ENCODE data around the gene ODF2L. TPM values are rescaled to one million over a fixed set of nuclear protein-coding genes. Genes with fewer than 3 reads are reported as not detected.
"Not testable (repeated sequence)": the region's sequence is repeated elsewhere in the genome, so short reads cannot be mapped to it uniquely, and the experiment has no call there.

Gene ODF2L
- total and polyA plus RNA-seq, 7 donors: 2.9 to 6.1 (median 4.3) TPM

DNA sequence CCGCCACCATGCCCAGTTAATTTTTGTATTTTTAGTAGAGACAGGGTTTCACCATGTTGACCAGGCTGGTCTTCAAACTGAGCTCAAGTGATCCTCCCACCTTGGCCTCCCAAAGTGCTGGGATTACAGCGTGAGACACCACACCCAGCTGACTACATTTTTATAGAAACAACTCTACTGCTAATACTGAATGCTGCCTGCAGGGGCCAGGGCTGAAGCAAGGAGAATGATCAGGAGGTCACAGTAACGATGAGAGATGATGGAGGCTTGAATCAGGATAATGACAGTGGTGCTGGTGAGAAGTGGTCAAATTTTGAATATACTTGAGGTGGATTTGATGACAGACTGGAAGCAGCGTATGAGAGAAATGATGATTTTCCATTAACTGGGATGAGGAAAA is 33.3 kb downstream of the ODF2L start:
- DNase-seq (no peak), ATAC-seq (no peak)
- no peaks in the 10 kb centered on the region for H3K4me1 ChIP-seq
- H3K9me3 ChIP-seq: no peaks in the 10 kb centered on the region
- intact Hi-C loops (cut with DNase I): no loop called here
- no peak overlapping the region for H3K27ac ChIP-seq
- 94 to 99% (median 96%) methylated on average over 4 of the region's 4 CpGs for WGBS, 3 donors
- H3K36me3 ChIP-seq (ENCODE audit: insufficient read depth in 1 of 2, low read depth in 1 of 2): peaks cover 0 to 10% of the 10 kb centered on the region in 2 donors
- no peaks in the 10 kb centered on the region for H3K27me3 ChIP-seq (ENCODE audit: insufficient read depth in 3 of 3, low read length in 2 of 3)
- TF ChIP-seq, protein P1, sequence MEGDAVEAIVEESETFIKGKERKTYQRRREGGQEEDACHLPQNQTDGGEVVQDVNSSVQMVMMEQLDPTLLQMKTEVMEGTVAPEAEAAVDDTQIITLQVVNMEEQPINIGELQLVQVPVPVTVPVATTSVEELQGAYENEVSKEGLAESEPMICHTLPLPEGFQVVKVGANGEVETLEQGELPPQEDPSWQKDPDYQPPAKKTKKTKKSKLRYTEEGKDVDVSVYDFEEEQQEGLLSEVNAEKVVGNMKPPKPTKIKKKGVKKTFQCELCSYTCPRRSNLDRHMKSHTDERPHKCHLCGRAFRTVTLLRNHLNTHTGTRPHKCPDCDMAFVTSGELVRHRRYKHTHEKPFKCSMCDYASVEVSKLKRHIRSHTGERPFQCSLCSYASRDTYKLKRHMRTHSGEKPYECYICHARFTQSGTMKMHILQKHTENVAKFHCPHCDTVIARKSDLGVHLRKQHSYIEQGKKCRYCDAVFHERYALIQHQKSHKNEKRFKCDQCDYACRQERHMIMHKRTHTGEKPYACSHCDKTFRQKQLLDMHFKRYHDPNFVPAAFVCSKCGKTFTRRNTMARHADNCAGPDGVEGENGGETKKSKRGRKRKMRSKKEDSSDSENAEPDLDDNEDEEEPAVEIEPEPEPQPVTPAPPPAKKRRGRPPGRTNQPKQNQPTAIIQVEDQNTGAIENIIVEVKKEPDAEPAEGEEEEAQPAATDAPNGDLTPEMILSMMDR (IDR thresholded peaks at IDR 0.05): no peak
- no peak overlapping the region for H3K4me3 ChIP-seq

DNA sequence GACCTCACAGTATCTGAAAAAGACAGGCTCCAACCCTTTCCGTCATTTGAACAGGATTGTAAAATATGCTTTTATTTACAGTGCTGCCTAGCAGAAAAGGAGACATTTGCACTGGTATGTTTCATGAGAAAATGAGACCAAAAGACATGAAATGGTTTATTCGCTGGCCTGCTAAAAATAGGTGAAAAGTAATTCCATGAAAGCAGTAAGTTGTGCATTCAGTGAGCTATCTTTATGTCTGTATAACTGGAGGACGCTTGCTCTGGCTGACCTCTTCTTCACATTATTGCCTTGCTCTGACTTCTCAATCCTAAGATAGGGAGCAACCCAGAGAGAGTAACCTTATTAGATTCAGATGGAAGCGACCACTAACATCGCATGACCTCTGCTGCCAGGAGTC is 38.3 kb downstream of the ODF2L start:
- no peaks in the 10 kb centered on the region for H3K27me3 ChIP-seq (ENCODE audit: insufficient read depth in 3 of 3, low read length in 2 of 3)
- H3K9me3 ChIP-seq: no peaks in the 10 kb centered on the region
- TF ChIP-seq, protein P1 (IDR thresholded peaks at IDR 0.05): no peak
- WGBS, 3 donors: 86 to 91% (median 90%) methylated on average over 5 of the region's 5 CpGs
- DNase-seq (no peak), ATAC-seq (no peak)
- intact Hi-C loops (cut with DNase I): loop anchor here in 1 of 2 donors (10.0 kb wide), 1 partner anchor 203 kb away; the partner anchor contains the start of gene COL24A1
- no peaks in the 10 kb centered on the region for H3K4me1 ChIP-seq
- H3K27ac ChIP-seq: no peak overlapping the region
- peaks cover 6 to 37% of the 10 kb centered on the region in 2 donors for H3K36me3 ChIP-seq (ENCODE audit: insufficient read depth in 1 of 2, low read depth in 1 of 2)
- H3K4me3 ChIP-seq: no peak overlapping the region

DNA sequence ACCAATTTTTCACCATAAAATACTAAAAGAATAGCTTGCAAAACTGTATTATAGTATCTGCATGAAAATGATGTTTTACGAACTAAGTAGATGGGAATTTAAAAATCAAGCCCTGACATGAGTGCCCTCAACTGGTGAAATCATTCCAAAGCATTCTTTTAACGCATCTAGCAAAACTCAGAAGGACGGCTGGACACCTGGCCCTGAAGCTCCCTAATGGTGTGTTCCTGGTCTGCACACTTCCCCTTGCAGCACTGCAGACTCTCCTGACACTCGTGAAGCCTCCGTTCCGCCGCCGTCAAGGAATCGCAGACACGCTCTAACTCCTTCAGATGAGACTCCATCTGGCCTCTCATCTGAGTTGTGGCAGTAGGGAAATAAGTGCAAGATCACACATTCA is 39.9 kb downstream of the ODF2L start:
- Histone ChIP-seq H3K27ac (no peak overlapping the region), H3K27me3 (ENCODE audit: insufficient read depth in 3 of 3, low read length in 2 of 3) (no peaks in the 10 kb centered on the region), H3K9me3 (no peaks in the 10 kb centered on the region), H3K4me1 (no peaks in the 10 kb centered on the region), H3K36me3 (ENCODE audit: insufficient read depth in 1 of 2, low read depth in 1 of 2) (peaks cover 6 to 37% of the 10 kb centered on the region in 2 donors), H3K4me3 (no peak overlapping the region)
- DNase-seq (no peak), ATAC-seq (no peak)
- TF ChIP-seq, protein P1 (IDR thresholded peaks at IDR 0.05): peak; percentile 33
- 73 to 79% (median 73%) methylated on average over 10 of the region's 10 CpGs for WGBS, 3 donors
- intact Hi-C loops (cut with DNase I): loop anchor here in 1 of 2 donors (10.0 kb wide), 1 partner anchor 201 kb away; the partner anchor contains the start of gene COL24A1

DNA sequence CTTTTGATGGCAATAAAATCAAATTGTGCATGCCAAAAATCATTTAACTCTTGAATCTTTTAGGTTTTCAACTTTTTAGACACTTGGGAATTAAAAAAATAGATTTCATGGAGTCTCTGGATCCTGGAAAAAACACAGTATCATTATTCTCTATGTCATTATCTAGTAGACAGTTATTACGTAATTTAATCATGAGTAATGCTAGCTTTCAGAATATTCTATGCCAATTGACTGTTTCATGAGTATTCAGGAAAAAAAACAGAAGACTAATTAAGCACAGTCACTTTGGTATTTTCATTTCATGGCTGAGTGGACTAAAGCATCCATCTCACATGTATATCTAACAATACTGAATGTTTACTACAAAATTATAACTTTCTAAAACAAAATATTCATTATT is 44.0 kb downstream of the ODF2L start:
- DNase-seq (no peak), ATAC-seq (no peak)
- Histone ChIP-seq H3K9me3 (no peaks in the 10 kb centered on the region), H3K27me3 (ENCODE audit: insufficient read depth in 3 of 3, low read length in 2 of 3) (no peaks in the 10 kb centered on the region), H3K4me1 (no peaks in the 10 kb centered on the region), H3K36me3 (ENCODE audit: insufficient read depth in 1 of 2, low read depth in 1 of 2) (peaks cover 6 to 23% of the 10 kb centered on the region in 2 donors), H3K4me3 (no peak overlapping the region), H3K27ac (no peak overlapping the region)
- intact Hi-C loops (cut with DNase I): loop anchor here in 1 of 2 donors (10.0 kb wide), 1 partner anchor 197 kb away; the partner anchor contains the start of gene COL24A1
- 86 to 94% (median 90%) methylated on average over 1 of the region's 1 CpG for WGBS, 3 donors
- TF ChIP-seq, protein P1 (IDR thresholded peaks at IDR 0.05): no peak

DNA sequence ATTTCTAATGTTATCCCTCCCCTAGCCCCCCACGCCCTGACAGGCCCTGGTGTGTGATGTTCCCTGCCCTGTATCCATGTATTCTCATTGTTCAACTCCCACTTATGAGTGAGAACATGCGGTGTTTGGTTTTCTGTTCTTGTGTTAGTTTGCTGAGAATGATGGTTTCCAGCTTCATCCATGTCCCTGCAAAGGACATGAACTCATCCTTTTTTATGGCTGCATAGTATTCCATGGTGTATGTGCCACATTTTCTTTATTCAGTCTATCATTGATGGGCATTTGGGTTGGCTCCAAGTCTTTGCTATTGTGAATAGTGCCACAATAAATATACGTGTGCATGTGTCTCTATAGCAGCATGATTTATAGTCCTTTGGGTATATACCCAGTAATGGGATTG is 45.9 kb downstream of the ODF2L start:
- not testable (repeated sequence) for H3K27me3 ChIP-seq (ENCODE audit: insufficient read depth in 3 of 3, low read length in 2 of 3); H3K27ac ChIP-seq; DNase-seq; H3K4me1 ChIP-seq; H3K4me3 ChIP-seq; H3K9me3 ChIP-seq; ATAC-seq
- 91 to 95% (median 94%) methylated on average over 3 of the region's 3 CpGs for WGBS, 3 donors
- intact Hi-C loops (cut with DNase I): loop anchor here in 1 of 2 donors (10.0 kb wide), 1 partner anchor 195 kb away; the partner anchor contains the start of gene COL24A1
- H3K36me3 ChIP-seq (ENCODE audit: insufficient read depth in 1 of 2, low read depth in 1 of 2): peaks cover 6 to 19% of the 10 kb centered on the region in 2 donors
